A549 (cell line): ENCODE results near the gene EDN3. TPM values are rescaled to one million over a fixed set of nuclear protein-coding genes. Genes with fewer than 3 reads are reported as not detected.
A peak's percentile ranks its signal among the peaks of the same experiment; 100 is the strongest.

ENCODE experiments used
- ATAC-seq, 2 experiments: fragments of 200-7000 bp in 1 of 2; fragments of >200 bp in 1 of 2; cut with Nextera tagmentation in 1 of 2; cut with Tn5 transposase in 1 of 2; 3 replicates each; pipeline versions ENCODE4 v1.8.0 to v1.9.1; 2018 to 2020; ENCODE audit warnings: mild to moderate bottlenecking in 1 of 2, moderate library complexity in 1 of 2
- CTCF ChIA-PET: fragments of 300-600 bp; sonication (Branson Sonifier 250); formaldehyde crosslinking; extraction: SDS; loops from one replicate; lab custom pipeline; 2021; ENCODE audit warnings: antibody characterized with exemption, inconsistent platforms; lab: Yijun Ruan, JAX
- POLR2A ChIA-PET: fragments of 350-600 bp; formaldehyde crosslinking; extraction: SDS; loops from one replicate; lab custom pipeline; 2021; ENCODE audit warnings: antibody characterized with exemption, inconsistent platforms; lab: Yijun Ruan, JAX
- DNase-seq, 2 experiments: peaks; one replicate each; pipeline versions ENCODE4 v3.0.0 to v3.0.0-alpha.2; 2011 to 2016; ENCODE audit warnings: low read depth in 1 of 2, low spot score in 1 of 2
- FAIRE-seq: peaks from 2 replicates; lab custom pipeline; 2011; peaks lifted over from hg19 to GRCh38; lab: Jason Lieb, UNC
- H3K27ac ChIP-seq, 2 experiments: fragments of >200 bp; sonication (Bioruptor Twin); formaldehyde crosslinking; 3 replicates each; pipeline ENCODE4 v1.5.1; 2016 to 2017
- H3K4me1 ChIP-seq: fragments of >200 bp; sonication (Bioruptor Twin); formaldehyde crosslinking; 3 replicates; pipeline ENCODE4 v1.6.1; 2016
- H3K4me2 ChIP-seq: fragments of >200 bp; sonication (Bioruptor Twin); formaldehyde crosslinking; 3 replicates; pipeline ENCODE4 v1.6.1; 2016
- H3K4me3 ChIP-seq: fragments of >200 bp; sonication (Bioruptor Twin); formaldehyde crosslinking; 3 replicates; pipeline ENCODE4 v1.5.1; 2016
- H3K9me3 ChIP-seq: fragments of >200 bp; sonication (Bioruptor Twin); formaldehyde crosslinking; 3 replicates; pipeline ENCODE4 v1.6.1; 2016
- E2F6 ChIP-seq: IDR thresholded peaks from 2 replicates; pipeline ENCODE4 v1.6.1; 2012; ENCODE audit warnings: low read depth, borderline replicate concordance
- HES2 ChIP-seq: fragments of >200 bp; sonication (Bioruptor Twin); formaldehyde crosslinking; IDR thresholded peaks from 2 replicates; pipeline ENCODE4 v1.6.1; 2016
- HOXB5 ChIP-seq: fragments of 250-450 bp; sonication (Bioruptor Pico); IDR thresholded peaks from 2 replicates; pipeline ENCODE4 v1.5.0; 2020; ENCODE audit warnings: mild to moderate bottlenecking, moderate library complexity
- JUNB ChIP-seq: fragments of >200 bp; sonication (Bioruptor Twin); formaldehyde crosslinking; IDR thresholded peaks from 2 replicates; pipeline ENCODE4 v1.6.1; 2016
- KDM1A ChIP-seq: fragments of 200-600 bp; sonication (generic); IDR thresholded peaks from 2 replicates; pipeline ENCODE4 v1.6.1; 2016; ENCODE audit warnings: low read depth, mild to moderate bottlenecking
- MAFK ChIP-seq: fragments of 450-650 bp; IDR thresholded peaks from 2 replicates; pipeline ENCODE4 v1.6.1; 2014; ENCODE audit not compliant: partially characterized antibody
- NPAS2 ChIP-seq: fragments of 250-450 bp; sonication (Bioruptor Pico); IDR thresholded peaks from 2 replicates; pipeline ENCODE4 v1.8.0; 2022; ENCODE audit warnings: mild to moderate bottlenecking, moderate library complexity, borderline replicate concordance
- PBX3 ChIP-seq: IDR thresholded peaks from 2 replicates; pipeline ENCODE4 v1.6.1; 2012
- POLR2AphosphoS2 ChIP-seq: conservative IDR thresholded peaks from 2 replicates; pipeline ENCODE4 v1.6.1; 2012; ENCODE audit warnings: low read length, improper control_type of control experiment, inconsistent platforms
- RCOR1 ChIP-seq: fragments of 150-350 bp; IDR thresholded peaks from 2 replicates; pipeline ENCODE4 v1.6.1; 2014; ENCODE audit warnings: antibody characterized with exemption, low read length, low read depth
- ZSCAN20 ChIP-seq: fragments of 250-450 bp; sonication (Bioruptor Pico); IDR thresholded peaks from 2 replicates; pipeline ENCODE4 v1.8.0; 2022; ENCODE audit warnings: mild to moderate bottlenecking, moderate library complexity
- WGBS: methylation state at CpG from one replicate; pipeline ENCODE4 v1.1.6; 2017; ENCODE audit errors: missing lambda C conversion rate; 5-methylcytosine and 5-hydroxymethylcytosine counted together
- polyA minus RNA-seq: library from RNA; depleted of rRNA, polyadenylated mRNA; stranded (reverse); fragments of >200 nt; gene quantifications from 2 replicates; pipeline ENCODE4 v1.2.3, GENCODE V29; 2011; rRNA and poly(A)+ RNA removed
- polyA plus RNA-seq, 4 experiments: library from polyadenylated mRNA; depleted of rRNA in 3 of 4; stranded (reverse); fragments of >200 nt; fragmentation: RNase III in 1 of 4; extraction: RNeasy Plus Mini Kit Qiagen cat#74134 plus additional on column Dnase treatment in 1 of 4; gene quantifications; 2 replicates in 3 of 4; 3 replicates in 1 of 4; pipeline ENCODE4 v1.2.3, GENCODE V29; 2011 to 2017
- TF ChIP-seq, protein P1 (sequence below): fragments of >200 bp; sonication (Bioruptor Twin); formaldehyde crosslinking; IDR thresholded peaks from 3 replicates; pipeline ENCODE4 v1.6.1; 2016

The EDN3 gene, protein sequence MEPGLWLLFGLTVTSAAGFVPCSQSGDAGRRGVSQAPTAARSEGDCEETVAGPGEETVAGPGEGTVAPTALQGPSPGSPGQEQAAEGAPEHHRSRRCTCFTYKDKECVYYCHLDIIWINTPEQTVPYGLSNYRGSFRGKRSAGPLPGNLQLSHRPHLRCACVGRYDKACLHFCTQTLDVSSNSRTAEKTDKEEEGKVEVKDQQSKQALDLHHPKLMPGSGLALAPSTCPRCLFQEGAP
- polyA plus RNA-seq (2011; rRNA removed) (0.54 and 0.57 TPM in 2 replicates), polyA plus RNA-seq (2017; fragmentation: RNase III; extraction: RNeasy Plus Mini Kit Qiagen cat#74134 plus additional on column Dnase treatment) (0.08 to 0.13 TPM (median 0.08 TPM) in 3 replicates), polyA minus RNA-seq (0.33 TPM in 1 of 2 replicates, not detected in the other)
- 0.08 and 0.11 TPM in 2 replicates for polyA plus RNA-seq (2012; cell fraction: cytosol; rRNA removed)
- 0.05 TPM in 1 of 2 replicates, not detected in the other for polyA plus RNA-seq (2012; cell fraction: nucleus; rRNA removed)

GRCh38 chr20:59300333-59301081, at the start of gene EDN3:
Gene EDN3, plus strand, starts transcription at chr20:59300611. Its CDS starts 202 bp downstream, at chr20:59300813.
- Histone ChIP-seq H3K27ac (peak within 1 kb of the TSS; percentile 72 to 77; a peak in 5 of 6 replicates), H3K9me3 (no peaks in the 10 kb centered on the region), H3K4me1 (peaks cover 17% of the 10 kb centered on the region), H3K4me3 (peak within 1 kb of the TSS; percentile 40), H3K4me2 (peak within 1 kb of the TSS; percentile 85)
- FAIRE-seq (no peak), DNase-seq (no peak), ATAC-seq (peak in 1 of 2 experiments; percentile 42; a peak in 2 of 6 replicates)
- CTCF ChIA-PET = interaction anchor here (1.0 kb wide), 1 partner anchor 104 kb away, joined by 4 read pairs; no protein-coding TSS in a partner anchor
- WGBS = 44% methylated on average over 31 of the region's 77 CpGs
- POLR2A ChIA-PET = no interaction called here
- TF ChIP-seq PBX3 = no peak
- no peak for TF ChIP-seq MAFK
- no peak for TF ChIP-seq KDM1A
- TF ChIP-seq ZSCAN20 = no peak
- TF ChIP-seq, protein P1, sequence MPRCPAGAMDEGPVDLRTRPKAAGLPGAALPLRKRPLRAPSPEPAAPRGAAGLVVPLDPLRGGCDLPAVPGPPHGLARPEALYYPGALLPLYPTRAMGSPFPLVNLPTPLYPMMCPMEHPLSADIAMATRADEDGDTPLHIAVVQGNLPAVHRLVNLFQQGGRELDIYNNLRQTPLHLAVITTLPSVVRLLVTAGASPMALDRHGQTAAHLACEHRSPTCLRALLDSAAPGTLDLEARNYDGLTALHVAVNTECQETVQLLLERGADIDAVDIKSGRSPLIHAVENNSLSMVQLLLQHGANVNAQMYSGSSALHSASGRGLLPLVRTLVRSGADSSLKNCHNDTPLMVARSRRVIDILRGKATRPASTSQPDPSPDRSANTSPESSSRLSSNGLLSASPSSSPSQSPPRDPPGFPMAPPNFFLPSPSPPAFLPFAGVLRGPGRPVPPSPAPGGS = no peak
- no peak for TF ChIP-seq NPAS2
- no peak for TF ChIP-seq POLR2AphosphoS2

- no peak overlapping the region for H3K4me2 ChIP-seq
- CTCF ChIA-PET = interaction anchor here (0.6 kb wide), 2 partner anchors 84 to 314 kb away, joined by 4 to 5 read pairs; no protein-coding TSS in a partner anchor
These were observed 47.1 kb upstream of the EDN3 start for GRCh38 chr20:59253325-59253724.

GRCh38 chr20:59253779-59254319, 46.6 kb upstream of the EDN3 start:
- ATAC-seq (no peak), FAIRE-seq (no peak), DNase-seq (no peak)
- no peak overlapping the region for H3K4me3 ChIP-seq
- WGBS = 5% methylated on average over 4 of the region's 4 CpGs
- H3K4me1 ChIP-seq = no peaks in the 10 kb centered on the region
- TF ChIP-seq JUNB (no peak), E2F6 (no peak), RCOR1 (no peak), HOXB5 (no peak), MAFK (no peak), PBX3 (no peak)
- POLR2A ChIA-PET = no interaction called here
- no peak overlapping the region for H3K4me2 ChIP-seq
- no peak overlapping the region for H3K27ac ChIP-seq
- CTCF ChIA-PET = interaction anchor here (0.6 to 1.4 kb wide), 2 partner anchors 150 to 315 kb away, joined by 3 to 4 read pairs; no protein-coding TSS in a partner anchor
- H3K9me3 ChIP-seq = peaks cover 31% of the 10 kb centered on the region

More at GRCh38 chr20:59253325-59253724, 47.1 kb upstream of the EDN3 start:
- Histone ChIP-seq H3K27ac (no peak overlapping the region), H3K9me3 (peaks cover 31% of the 10 kb centered on the region), H3K4me1 (no peaks in the 10 kb centered on the region), H3K4me3 (no peak overlapping the region)
- TF ChIP-seq ZSCAN20 = no peak
- TF ChIP-seq HES2 = no peak
- ATAC-seq (no peak), DNase-seq (no peak), FAIRE-seq (no peak)
- POLR2A ChIA-PET = no interaction called here
- WGBS = 18% methylated on average over 6 of the region's 6 CpGs
